Mucosa of stomach (tissue), 1 donor: ENCODE data around the gene GRM8.

ENCODE experiments used
- H3K27me3 ChIP-seq: one replicate; pipeline ENCODE4 v1.7.0; 2013; ENCODE audit warnings: mild to moderate bottlenecking, low read length; ENCODE audit not compliant: control insufficient read depth, insufficient read depth
- H3K36me3 ChIP-seq: one replicate; pipeline ENCODE4 v1.7.0; 2013; ENCODE audit warnings: low read length; ENCODE audit not compliant: control insufficient read depth, insufficient read depth
- H3K4me1 ChIP-seq: one replicate; pipeline ENCODE4 v1.7.0; 2013; ENCODE audit warnings: mild to moderate bottlenecking, low read length; ENCODE audit not compliant: control insufficient read depth, insufficient read depth
- H3K4me3 ChIP-seq: one replicate; pipeline ENCODE4 v1.7.0; 2013; ENCODE audit warnings: low read length
- H3K9ac ChIP-seq: one replicate; pipeline ENCODE4 v1.7.0; 2013; ENCODE audit warnings: mild to moderate bottlenecking, low read length, moderate library complexity
- H3K9me3 ChIP-seq: one replicate; pipeline ENCODE4 v1.7.0; 2013; ENCODE audit warnings: mild to moderate bottlenecking, low read length, moderate library complexity; ENCODE audit not compliant: control insufficient read depth
- donor health status: Pancreatic carcinoma.

Gene GRM8

GRCh38 chr7:126570845-126571244 lies 681.9 kb downstream of the GRM8 start:
- Histone ChIP-seq H3K36me3 (no peaks in the 10 kb centered on the region), H3K4me1 (no peaks in the 10 kb centered on the region)

DNA sequence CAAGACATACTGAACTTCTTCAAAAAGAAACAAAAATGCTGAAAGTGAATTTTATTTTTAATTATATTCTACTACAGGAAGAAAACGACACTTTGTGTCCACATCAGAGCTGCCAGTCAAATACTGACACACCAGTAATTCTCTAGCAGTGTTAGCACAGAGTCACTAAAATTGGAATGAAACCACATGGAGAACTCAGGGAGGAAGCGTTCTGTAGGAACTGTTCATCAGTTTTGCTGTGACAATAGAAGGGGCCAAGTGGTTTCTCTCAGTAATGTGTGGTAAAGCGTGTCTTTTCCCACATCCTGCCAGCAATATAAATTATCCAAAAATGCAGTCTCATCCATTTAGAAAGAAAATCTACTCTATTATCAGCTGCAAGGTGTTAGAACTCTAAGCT lies 683.3 kb downstream of the GRM8 start:
- no peaks in the 10 kb centered on the region for H3K4me1 ChIP-seq
- H3K27me3 ChIP-seq, result no peaks in the 10 kb centered on the region
- no peak overlapping the region for H3K9ac ChIP-seq
- no peaks in the 10 kb centered on the region for H3K36me3 ChIP-seq
- H3K9me3 ChIP-seq, result no peaks in the 10 kb centered on the region
- H3K4me3 ChIP-seq, result no peak overlapping the region

More at GRCh38 chr7:126570845-126571244, 681.9 kb downstream of the GRM8 start:
- Histone ChIP-seq H3K9me3 (no peaks in the 10 kb centered on the region), H3K9ac (no peak overlapping the region), H3K27me3 (no peaks in the 10 kb centered on the region), H3K4me3 (no peak overlapping the region)

- Histone ChIP-seq H3K4me1 (no peaks in the 10 kb centered on the region), H3K9me3 (no peaks in the 10 kb centered on the region), H3K9ac (no peak overlapping the region), H3K36me3 (no peaks in the 10 kb centered on the region), H3K27me3 (no peaks in the 10 kb centered on the region), H3K4me3 (no peak overlapping the region)
Measured at GRCh38 chr7:126557271-126557670, 695.5 kb downstream of the GRM8 start.

DNA sequence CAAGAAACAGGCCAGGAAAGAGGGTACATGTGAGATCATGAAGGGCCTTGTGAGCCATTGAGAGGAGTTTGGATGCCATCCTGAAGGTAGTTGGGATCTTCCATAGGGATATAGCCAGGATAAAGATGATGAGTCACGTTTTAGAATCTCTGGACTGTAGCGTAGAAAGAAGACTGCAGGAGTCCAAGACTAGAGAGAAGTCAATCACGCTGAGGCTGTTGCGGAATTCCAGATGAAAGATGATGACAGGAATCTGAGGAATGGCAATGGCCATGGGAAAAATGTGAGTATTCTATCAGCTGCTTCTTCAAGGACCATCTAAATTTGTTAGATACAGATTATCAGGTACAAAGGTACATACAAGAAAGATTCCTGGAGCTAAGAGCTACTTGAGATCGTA lies 711.3 kb downstream of the GRM8 start:
- H3K9ac ChIP-seq, result no peak overlapping the region
- no peaks in the 10 kb centered on the region for H3K27me3 ChIP-seq
- H3K9me3 ChIP-seq, result no peaks in the 10 kb centered on the region
- no peak overlapping the region for H3K4me3 ChIP-seq
- H3K4me1 ChIP-seq, result no peaks in the 10 kb centered on the region
- H3K36me3 ChIP-seq, result no peaks in the 10 kb centered on the region

GRCh38 chr7:126535176-126535575 lies 717.6 kb downstream of the GRM8 start:
- Histone ChIP-seq H3K9me3 (no peaks in the 10 kb centered on the region), H3K27me3 (no peaks in the 10 kb centered on the region), H3K4me3 (no peak overlapping the region), H3K9ac (no peak overlapping the region), H3K4me1 (no peaks in the 10 kb centered on the region), H3K36me3 (no peaks in the 10 kb centered on the region)

DNA sequence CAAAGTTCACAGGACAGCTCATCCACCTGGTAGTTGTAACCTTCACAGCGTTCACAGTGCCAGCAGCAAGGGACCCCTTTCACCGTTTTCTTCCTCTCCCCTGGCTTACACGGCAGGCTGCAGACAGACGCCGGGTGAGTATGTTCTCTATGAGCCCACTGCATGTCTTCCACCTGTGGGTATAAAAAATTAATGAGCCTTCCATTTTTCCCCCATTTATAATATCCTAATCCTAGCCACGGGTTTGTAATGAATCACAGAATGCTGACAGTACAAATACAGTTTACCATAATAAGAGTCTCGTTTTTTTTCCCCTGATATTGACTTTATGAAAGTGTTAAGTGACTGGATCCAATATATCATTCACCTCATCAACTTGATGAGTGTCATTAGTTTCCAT lies 719.0 kb downstream of the GRM8 start:
- no peak overlapping the region for H3K4me3 ChIP-seq

GRCh38 chr7:126529833-126530232 lies 722.9 kb downstream of the GRM8 start:
- no peaks in the 10 kb centered on the region for H3K9me3 ChIP-seq
- no peak overlapping the region for H3K9ac ChIP-seq
- no peak overlapping the region for H3K4me3 ChIP-seq
- no peaks in the 10 kb centered on the region for H3K36me3 ChIP-seq
- H3K4me1 ChIP-seq, result no peaks in the 10 kb centered on the region
- H3K27me3 ChIP-seq, result no peaks in the 10 kb centered on the region

More for the DNA sequence above, 719.0 kb downstream of the GRM8 start:
- H3K4me1 ChIP-seq, result no peaks in the 10 kb centered on the region
- no peak overlapping the region for H3K9ac ChIP-seq
- no peaks in the 10 kb centered on the region for H3K9me3 ChIP-seq
- H3K36me3 ChIP-seq, result no peaks in the 10 kb centered on the region
- no peaks in the 10 kb centered on the region for H3K27me3 ChIP-seq

DNA sequence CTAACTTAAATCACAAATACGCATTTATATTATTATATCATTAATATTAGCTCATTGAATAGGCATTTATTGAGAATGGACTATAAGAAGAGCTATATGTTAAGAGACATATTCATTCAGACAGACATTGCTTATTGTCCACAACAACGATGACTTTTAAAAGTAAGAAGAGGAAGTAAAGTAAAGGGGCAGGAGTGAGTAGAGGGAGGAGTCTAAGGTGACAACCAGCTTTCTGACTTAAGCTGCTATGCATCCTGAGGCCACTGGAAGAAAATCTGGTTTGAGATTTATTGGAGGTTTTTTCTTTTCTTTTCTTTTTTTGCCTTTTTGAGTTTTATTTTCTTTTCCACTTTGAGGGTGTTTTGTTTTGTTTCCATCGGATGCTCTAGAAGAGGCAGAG lies 723.5 kb downstream of the GRM8 start:
- Histone ChIP-seq H3K4me3 (no peak overlapping the region), H3K27me3 (no peaks in the 10 kb centered on the region), H3K36me3 (no peaks in the 10 kb centered on the region), H3K4me1 (no peaks in the 10 kb centered on the region), H3K9ac (no peak overlapping the region), H3K9me3 (no peaks in the 10 kb centered on the region)

DNA sequence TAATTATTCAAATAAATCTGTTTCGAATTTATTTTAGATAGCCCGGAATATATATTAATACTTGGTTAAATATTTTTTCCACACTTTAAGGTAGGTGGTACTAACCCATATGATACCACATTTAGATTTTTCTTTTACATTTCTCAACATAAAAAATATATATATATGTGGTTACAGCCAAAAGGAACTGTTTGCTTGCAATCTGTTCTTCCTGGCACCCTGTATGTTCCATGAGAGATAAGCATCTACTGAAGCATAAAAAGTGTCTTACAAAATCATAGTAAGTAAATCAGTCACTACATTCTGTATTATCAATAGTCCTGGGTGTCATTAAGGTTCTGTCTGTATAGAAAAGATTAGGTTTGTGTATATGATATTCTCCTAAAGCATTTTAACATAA lies 726.8 kb downstream of the GRM8 start:
- Histone ChIP-seq H3K4me3 (no peak overlapping the region), H3K27me3 (no peaks in the 10 kb centered on the region), H3K36me3 (no peaks in the 10 kb centered on the region), H3K4me1 (no peaks in the 10 kb centered on the region), H3K9ac (no peak overlapping the region), H3K9me3 (no peaks in the 10 kb centered on the region)

- H3K9me3 ChIP-seq, result no peaks in the 10 kb centered on the region
- H3K4me1 ChIP-seq, result no peaks in the 10 kb centered on the region
- H3K9ac ChIP-seq, result no peak overlapping the region
- no peaks in the 10 kb centered on the region for H3K27me3 ChIP-seq
- no peaks in the 10 kb centered on the region for H3K36me3 ChIP-seq
- H3K4me3 ChIP-seq, result no peak overlapping the region
Measured at GRCh38 chr7:126524967-126525366, 727.8 kb downstream of the GRM8 start.

DNA sequence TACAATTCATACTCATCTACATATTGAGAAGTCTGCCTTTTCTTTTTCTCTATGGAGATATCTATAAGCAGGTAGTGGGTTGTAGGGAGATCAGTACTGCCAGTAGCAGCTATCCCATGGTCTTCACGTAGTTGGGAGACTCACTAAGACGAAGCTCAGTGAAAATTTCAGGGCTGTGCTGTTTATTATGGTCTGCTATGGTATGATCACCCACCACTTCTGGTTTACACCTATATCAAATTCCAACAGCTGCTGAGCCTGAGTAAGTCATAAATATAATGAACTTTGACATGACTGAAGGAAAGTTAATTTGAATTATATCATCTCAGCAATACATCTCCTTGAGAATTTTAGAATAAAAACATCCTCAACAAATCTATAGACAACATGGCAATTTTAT lies 741.7 kb downstream of the GRM8 start:
- no peaks in the 10 kb centered on the region for H3K27me3 ChIP-seq
- no peak overlapping the region for H3K4me3 ChIP-seq
- no peaks in the 10 kb centered on the region for H3K4me1 ChIP-seq
- no peak overlapping the region for H3K9ac ChIP-seq
- no peaks in the 10 kb centered on the region for H3K9me3 ChIP-seq
- no peaks in the 10 kb centered on the region for H3K36me3 ChIP-seq

GRCh38 chr7:126501617-126502016 lies 751.1 kb downstream of the GRM8 start:
- Histone ChIP-seq H3K4me1 (no peaks in the 10 kb centered on the region), H3K9ac (no peak overlapping the region), H3K4me3 (no peak overlapping the region), H3K9me3 (no peaks in the 10 kb centered on the region), H3K27me3 (no peaks in the 10 kb centered on the region), H3K36me3 (no peaks in the 10 kb centered on the region)

- Histone ChIP-seq H3K4me1 (no peaks in the 10 kb centered on the region), H3K27me3 (no peaks in the 10 kb centered on the region), H3K9ac (no peak overlapping the region), H3K4me3 (no peak overlapping the region), H3K9me3 (no peaks in the 10 kb centered on the region), H3K36me3 (no peaks in the 10 kb centered on the region)
Measured at GRCh38 chr7:126499481-126499880, 753.3 kb downstream of the GRM8 start.
